HG03135 (cell line): ENCODE results near the gene PDCL3.

Experiments used
- ATAC-seq: cut with Tn5 transposase; IDR thresholded peaks from one replicate; pipeline ENCODE4 v1.9.1; 2021; ENCODE audit warnings: mild to moderate bottlenecking, moderate library complexity; ENCODE audit not compliant: unreplicated experiment

PDCL3 gene

GRCh38 chr2:100562613-100563406, at the start of gene PDCL3:
TSS of gene PDCL3 (plus strand) at chr2:100562993. CDS start at chr2:100563068, 75 bp downstream.
- peak; percentile 93 for ATAC-seq

GRCh38 chr2:100513650-100514049, 49.1 kb upstream of the PDCL3 start:
- ATAC-seq = no peak

GRCh38 chr2:100517556-100517955, 45.2 kb upstream of the PDCL3 start:
- ATAC-seq = no peak

GRCh38 chr2:100518801-100519200, 44.0 kb upstream of the PDCL3 start:
- no peak for ATAC-seq

- no peak for ATAC-seq
Observed at GRCh38 chr2:100520224-100520623, 42.6 kb upstream of the PDCL3 start.

GRCh38 chr2:100522430-100522829, 40.4 kb upstream of the PDCL3 start:
- no peak for ATAC-seq

- no peak for ATAC-seq
Observed at GRCh38 chr2:100524331-100524730, 38.5 kb upstream of the PDCL3 start.

- no peak for ATAC-seq
Observed at GRCh38 chr2:100526868-100527267, 35.9 kb upstream of the PDCL3 start.

GRCh38 chr2:100527440-100528015, 35.3 kb upstream of the PDCL3 start:
- no peak for ATAC-seq

- ATAC-seq = no peak
Observed at GRCh38 chr2:100529176-100529575, 33.6 kb upstream of the PDCL3 start.

- no peak for ATAC-seq
Observed at GRCh38 chr2:100529900-100530299, 32.9 kb upstream of the PDCL3 start.

GRCh38 chr2:100535855-100536254, 26.9 kb upstream of the PDCL3 start:
- ATAC-seq = no peak

GRCh38 chr2:100537918-100538317, 24.9 kb upstream of the PDCL3 start:
- ATAC-seq = no peak

GRCh38 chr2:100539221-100539620, 23.6 kb upstream of the PDCL3 start:
- no peak for ATAC-seq

- no peak for ATAC-seq
Observed at GRCh38 chr2:100541404-100541803, 21.4 kb upstream of the PDCL3 start.

- no peak for ATAC-seq
Observed at GRCh38 chr2:100542418-100542817, 20.4 kb upstream of the PDCL3 start.

GRCh38 chr2:100544911-100545596, 17.7 kb upstream of the PDCL3 start:
- no peak for ATAC-seq

- ATAC-seq = no peak
Observed at GRCh38 chr2:100546469-100546868, 16.3 kb upstream of the PDCL3 start.

GRCh38 chr2:100548771-100549170, 14.0 kb upstream of the PDCL3 start:
- no peak for ATAC-seq

GRCh38 chr2:100551303-100551702, 11.5 kb upstream of the PDCL3 start:
- ATAC-seq = no peak

- ATAC-seq = no peak
Observed at GRCh38 chr2:100554798-100555407, 7.9 kb upstream of the PDCL3 start.

- ATAC-seq = no peak
Observed at GRCh38 chr2:100556746-100557145, 6.0 kb upstream of the PDCL3 start.
